ENCODE results near the gene BPIFB1. TPM values are rescaled to one million over a fixed set of nuclear protein-coding genes. Genes with fewer than 3 reads are reported as not detected.

BPIFB1 gene
- total and polyA plus RNA-seq, 2 donors from 2014 or later = not detected

GRCh38 chr20:33345342-33345741 is 62.3 kb downstream of the BPIFB1 start:
- FAIRE-seq = no peak
- H3K27ac ChIP-seq (ENCODE audit: low read depth in 2 of 2, low read length in 2 of 2) = no peak overlapping the region
- no peak for TF ChIP-seq CTCF (IDR thresholded peaks at IDR 0.05; ENCODE audit: borderline replicate concordance, extremely low read depth, insufficient read depth)
- H3K27me3 ChIP-seq (ENCODE audit: control insufficient read depth, insufficient read depth, low read length) = no peaks in the 10 kb centered on the region
- H3K9ac ChIP-seq (ENCODE audit: low read length in 3 of 3) = no peak overlapping the region
- no peaks in the 10 kb centered on the region for H3K9me3 ChIP-seq (ENCODE audit: control insufficient read depth in 2 of 3, insufficient read depth in 1 of 3, low read length in 3 of 3)
- intact Hi-C loops (cut with DNase I) = no loop called here
- H3K4me3 ChIP-seq (ENCODE audit: low read length in 3 of 3) = no peak overlapping the region
- H3K4me1 ChIP-seq (ENCODE audit: control insufficient read depth in 2 of 3, insufficient read depth in 2 of 3, low read depth in 1 of 3, low read length in 3 of 3) = no peaks in the 10 kb centered on the region
- H3K36me3 ChIP-seq (ENCODE audit: control insufficient read depth in 2 of 3, insufficient read depth in 3 of 3, low read length in 3 of 3) = no peaks in the 10 kb centered on the region
- no peak for DNase-seq

- H3K9ac ChIP-seq (ENCODE audit: low read length in 3 of 3) = no peak overlapping the region
- H3K27me3 ChIP-seq (ENCODE audit: control insufficient read depth, insufficient read depth, low read length) = no peaks in the 10 kb centered on the region
- H3K4me1 ChIP-seq (ENCODE audit: control insufficient read depth in 2 of 3, insufficient read depth in 2 of 3, low read depth in 1 of 3, low read length in 3 of 3) = no peaks in the 10 kb centered on the region
- intact Hi-C loops (cut with DNase I) = no loop called here
- H3K4me3 ChIP-seq (ENCODE audit: low read length in 3 of 3) = no peak overlapping the region
- TF ChIP-seq CTCF (IDR thresholded peaks at IDR 0.05; ENCODE audit: borderline replicate concordance, extremely low read depth, insufficient read depth) = no peak
- H3K27ac ChIP-seq (ENCODE audit: low read depth in 2 of 2, low read length in 2 of 2) = no peak overlapping the region
- H3K9me3 ChIP-seq (ENCODE audit: control insufficient read depth in 2 of 3, insufficient read depth in 1 of 3, low read length in 3 of 3) = no peaks in the 10 kb centered on the region
- H3K36me3 ChIP-seq (ENCODE audit: control insufficient read depth in 2 of 3, insufficient read depth in 3 of 3, low read length in 3 of 3) = no peaks in the 10 kb centered on the region
- DNase-seq (no peak), FAIRE-seq (no peak)
Observed at GRCh38 chr20:33348136-33348937, 65.3 kb downstream of the BPIFB1 start.

- Histone ChIP-seq H3K9ac (ENCODE audit: low read length in 3 of 3) (no peak overlapping the region), H3K9me3 (ENCODE audit: control insufficient read depth in 2 of 3, insufficient read depth in 1 of 3, low read length in 3 of 3) (no peaks in the 10 kb centered on the region), H3K4me3 (ENCODE audit: low read length in 3 of 3) (no peak overlapping the region), H3K27ac (ENCODE audit: low read depth in 2 of 2, low read length in 2 of 2) (no peak overlapping the region), H3K27me3 (ENCODE audit: control insufficient read depth, insufficient read depth, low read length) (no peaks in the 10 kb centered on the region), H3K36me3 (ENCODE audit: control insufficient read depth in 2 of 3, insufficient read depth in 3 of 3, low read length in 3 of 3) (no peaks in the 10 kb centered on the region), H3K4me1 (ENCODE audit: control insufficient read depth in 2 of 3, insufficient read depth in 2 of 3, low read depth in 1 of 3, low read length in 3 of 3) (no peaks in the 10 kb centered on the region)
- DNase-seq = no peak
- intact Hi-C loops (cut with DNase I) = no loop called here
- no peak for TF ChIP-seq CTCF (IDR thresholded peaks at IDR 0.05; ENCODE audit: borderline replicate concordance, extremely low read depth, insufficient read depth)
- FAIRE-seq = no peak
Observed at GRCh38 chr20:33349493-33349892, 66.5 kb downstream of the BPIFB1 start.
